GM21786 (cell line): ENCODE results near the gene TMPRSS5.
"Not testable (repeated sequence)": the region's sequence is repeated elsewhere in the genome, so short reads cannot be mapped to it uniquely, and the experiment has no call there.

Source experiments
- ATAC-seq: cut with Tn5 transposase; IDR thresholded peaks from one replicate; pipeline ENCODE4 v1.9.1; 2021; ENCODE audit not compliant: unreplicated experiment

TMPRSS5 gene

DNA sequence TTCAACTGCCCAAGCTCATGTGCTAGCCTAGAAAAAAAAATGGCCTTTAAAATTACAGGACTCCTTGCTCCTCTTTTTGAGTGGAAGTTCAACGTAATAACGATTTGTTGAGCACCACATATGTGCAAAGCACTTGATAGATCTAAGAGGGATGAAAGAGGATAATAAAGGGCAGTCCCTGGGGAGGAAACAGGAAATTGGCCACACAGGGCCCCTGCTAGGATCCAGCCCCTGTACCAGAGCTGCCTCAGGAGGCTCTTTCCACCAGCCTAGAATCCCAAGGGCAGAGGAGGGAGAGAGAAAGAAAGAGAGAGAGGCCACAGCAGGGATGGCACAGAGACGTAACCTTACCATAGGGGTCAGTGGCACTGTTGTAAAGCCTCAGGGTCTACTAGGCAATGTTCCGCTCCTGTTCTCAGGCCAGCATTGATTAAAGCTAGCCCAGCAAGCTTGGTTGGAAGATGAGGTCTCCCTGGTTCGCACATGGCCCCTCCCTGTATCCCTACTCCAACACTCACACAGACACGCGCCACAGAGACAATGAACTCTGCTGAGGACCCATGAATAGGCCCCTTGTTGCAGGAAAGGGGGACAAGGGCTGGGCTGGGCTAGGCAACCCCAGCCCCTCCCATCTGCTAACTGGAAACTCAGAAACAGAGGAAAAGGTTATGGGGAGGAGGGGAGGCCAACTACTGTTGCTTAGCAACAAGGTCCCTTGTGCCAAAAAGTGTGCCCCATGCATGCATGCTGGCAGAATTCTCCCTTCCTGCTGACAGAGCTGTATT, at the start of gene TMPRSS5:
Gene TMPRSS5, minus strand, starts transcription at position 438 of the 785 bp plus-strand sequence. Its CDS starts 84 bp downstream, at position 354.
- ATAC-seq = no peak

DNA sequence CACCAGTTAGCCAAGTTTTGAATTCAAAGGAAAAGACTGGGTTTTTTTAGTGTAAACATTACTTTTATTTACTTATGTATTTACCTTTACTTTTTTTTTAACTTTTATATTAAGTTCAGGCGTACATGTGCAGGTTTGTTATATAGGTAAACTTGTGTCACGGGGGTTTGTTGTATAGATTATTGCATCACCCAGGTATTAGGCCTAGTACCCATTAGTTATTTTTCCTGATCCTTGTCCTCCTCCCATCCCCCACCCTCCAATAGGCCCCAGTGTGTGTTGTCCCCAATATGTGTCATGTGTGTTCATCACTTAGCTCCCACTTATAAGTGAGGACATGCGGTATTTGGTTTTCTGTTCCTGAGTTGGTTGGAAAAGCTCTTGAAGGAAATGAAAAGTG, 46.8 kb upstream of the TMPRSS5 start:
- ATAC-seq = no peak

DNA sequence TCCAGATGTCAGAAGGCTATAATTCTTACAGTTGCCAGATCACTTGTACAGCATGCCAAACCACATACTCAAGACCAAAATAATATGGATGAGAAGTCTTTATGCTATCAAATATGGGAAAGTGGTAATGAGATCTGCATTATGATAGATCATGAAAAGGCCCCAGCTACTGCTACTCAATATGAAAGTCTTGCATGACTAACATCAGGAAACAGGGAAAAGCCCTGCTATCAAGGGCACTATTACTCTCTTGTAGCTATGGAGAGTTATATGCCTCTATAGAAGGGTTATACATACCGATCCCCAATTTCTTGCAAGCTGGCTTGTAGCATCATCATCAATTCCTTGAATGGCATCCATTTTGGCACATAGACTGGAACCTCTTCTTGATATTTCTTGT, 30.2 kb upstream of the TMPRSS5 start:
- ATAC-seq = no peak

DNA sequence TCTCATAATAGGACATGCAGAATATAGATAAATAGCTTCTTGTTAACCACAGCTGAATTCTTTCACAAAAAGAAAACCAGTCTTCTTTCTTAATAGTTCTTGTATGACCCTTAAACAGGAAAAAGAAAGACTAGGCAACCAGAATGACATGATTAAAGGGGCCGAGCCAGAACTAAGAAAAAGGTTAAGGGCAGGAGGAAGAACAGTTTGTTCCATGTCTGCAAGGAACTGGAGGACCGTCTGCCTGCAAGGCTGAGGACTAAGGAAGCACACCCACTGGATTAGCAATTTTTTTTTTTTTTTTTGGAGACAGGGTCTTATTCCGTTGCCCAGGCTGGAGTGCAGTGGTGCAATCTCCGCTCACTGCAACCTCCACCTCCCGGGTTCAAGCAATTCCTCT, 26.0 kb upstream of the TMPRSS5 start:
- ATAC-seq = no peak

DNA sequence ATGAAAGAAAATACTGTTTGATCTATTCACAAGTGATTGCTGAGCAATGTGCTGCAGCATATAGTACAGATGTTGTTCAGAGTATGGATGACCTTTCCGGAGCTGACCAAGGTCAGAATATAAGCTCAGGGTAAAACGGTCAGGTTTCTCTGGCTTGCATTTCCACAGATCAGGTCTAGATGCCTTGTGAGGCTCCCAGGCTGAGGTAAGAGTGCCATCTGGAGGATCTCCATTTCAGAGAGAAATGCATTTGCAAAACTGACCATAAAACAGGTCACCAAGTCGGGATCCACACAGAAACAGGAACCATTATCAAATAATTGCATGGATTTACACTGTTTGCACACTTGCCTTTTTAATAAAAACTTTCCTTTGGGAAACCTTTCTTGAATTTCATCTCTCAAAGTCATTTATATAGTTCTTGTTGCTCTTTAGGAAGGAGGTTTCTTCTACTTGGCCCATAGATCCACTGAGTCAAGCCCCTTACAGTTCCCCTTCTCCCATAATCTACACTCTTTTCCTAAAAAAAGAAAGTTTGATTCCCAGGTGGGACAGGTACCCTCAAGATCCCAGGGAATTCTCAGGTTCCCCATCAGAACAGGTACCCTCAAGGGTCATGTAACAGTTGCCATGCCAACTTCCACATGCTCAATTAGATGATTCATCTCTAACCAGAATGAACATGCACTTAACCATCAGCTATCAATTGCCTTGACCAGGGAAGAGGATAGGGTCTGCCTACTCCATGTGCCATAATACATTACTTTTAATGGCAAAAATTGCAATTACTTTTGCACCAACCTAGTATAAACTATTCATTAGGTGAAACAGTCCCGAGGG, 25.0 kb upstream of the TMPRSS5 start:
- no peak for ATAC-seq

DNA sequence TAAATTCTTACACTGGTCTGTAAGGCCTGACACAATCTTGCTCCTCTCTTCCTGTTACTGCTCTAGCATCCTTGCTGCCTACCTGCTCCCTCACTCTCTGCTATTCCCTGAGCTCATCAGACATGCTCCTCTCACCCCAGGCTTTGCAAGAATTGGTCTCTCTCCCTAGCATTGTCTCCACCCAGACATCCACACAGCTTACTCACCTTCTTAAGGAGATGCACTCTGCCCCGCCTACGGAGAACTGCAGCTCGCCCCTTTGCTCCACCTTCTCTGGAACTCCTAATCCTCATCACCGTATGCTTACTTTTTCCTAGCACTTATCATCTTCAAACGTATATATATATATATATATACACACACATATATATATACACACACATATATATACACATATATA, 23.3 kb upstream of the TMPRSS5 start:
- ATAC-seq = no peak

DNA sequence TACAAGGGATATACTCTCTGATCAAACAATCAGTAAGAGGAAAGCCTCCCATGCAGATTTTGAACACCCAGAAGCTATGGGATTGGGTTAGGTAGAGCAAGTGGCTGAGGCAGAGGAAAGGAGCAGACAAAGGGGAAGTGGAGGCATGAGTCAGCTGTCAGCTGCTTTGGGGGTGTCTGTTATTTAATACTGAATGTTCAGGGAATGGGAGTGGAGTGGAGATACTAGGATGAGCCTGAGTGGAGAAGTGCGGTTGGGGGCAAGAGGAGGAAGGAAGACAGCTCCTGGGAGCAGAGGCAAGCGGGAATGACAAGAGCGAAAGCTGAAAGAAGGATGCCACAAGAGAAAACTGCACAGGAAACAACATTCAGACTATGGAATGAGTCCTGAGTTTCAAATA, 22.7 kb upstream of the TMPRSS5 start:
- no peak for ATAC-seq

DNA sequence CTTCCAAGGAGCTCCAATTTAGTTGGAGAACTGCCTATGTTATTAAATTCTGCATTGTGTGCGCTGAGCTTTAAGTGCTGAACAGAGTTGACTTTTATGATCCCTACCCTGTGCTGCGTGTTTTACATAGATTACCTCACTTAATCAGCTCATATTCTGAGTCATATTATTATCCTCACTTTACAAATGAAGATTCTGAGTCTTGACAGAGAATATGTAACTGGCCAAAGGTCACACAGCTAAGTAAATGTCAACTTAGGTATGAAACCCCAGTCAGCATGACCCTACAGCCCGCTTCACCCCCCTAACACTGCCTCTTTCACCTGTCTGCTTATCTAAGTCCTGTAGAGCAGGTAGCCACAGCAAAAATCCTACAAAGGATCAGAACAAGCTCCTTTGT, 19.8 kb upstream of the TMPRSS5 start:
- no peak for ATAC-seq

DNA sequence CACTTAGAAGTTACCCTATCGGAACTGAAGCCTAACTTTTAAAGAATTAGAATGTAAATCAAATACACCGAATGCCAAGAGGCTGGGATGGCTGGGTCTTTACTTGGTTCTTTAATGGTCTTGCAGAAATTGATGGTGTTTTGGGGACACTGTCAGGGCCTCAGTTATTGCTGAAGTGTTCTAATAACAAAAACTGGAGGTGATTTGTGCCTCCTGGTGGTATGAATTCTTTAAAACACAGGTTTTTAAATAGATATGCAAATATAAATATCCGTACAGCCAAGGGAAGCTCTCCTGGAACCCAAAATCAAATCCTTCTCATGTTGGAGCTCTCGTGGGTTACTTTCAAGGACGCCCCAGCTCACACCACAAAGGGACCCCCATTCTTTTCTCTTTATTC, 19.3 kb upstream of the TMPRSS5 start:
- ATAC-seq = no peak

DNA sequence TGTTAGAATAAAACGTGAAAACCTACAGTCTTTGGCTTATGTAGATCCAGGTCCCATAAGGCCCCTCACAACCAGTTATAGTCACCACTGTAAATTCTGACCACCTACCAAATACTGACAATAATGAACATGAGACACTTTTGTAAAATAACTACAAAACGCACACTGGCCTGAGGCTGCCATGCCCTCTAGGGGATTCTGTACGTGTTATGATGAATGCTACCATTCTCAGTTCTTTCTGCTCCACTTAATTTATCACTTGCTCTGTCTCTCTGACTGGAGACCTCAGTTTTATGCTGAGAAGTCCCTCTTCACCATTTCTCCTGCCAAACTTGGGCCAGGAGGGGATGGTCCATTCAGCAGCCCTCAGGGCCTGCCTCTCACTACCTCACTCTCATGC, 18.7 kb upstream of the TMPRSS5 start:
- ATAC-seq = no peak

DNA sequence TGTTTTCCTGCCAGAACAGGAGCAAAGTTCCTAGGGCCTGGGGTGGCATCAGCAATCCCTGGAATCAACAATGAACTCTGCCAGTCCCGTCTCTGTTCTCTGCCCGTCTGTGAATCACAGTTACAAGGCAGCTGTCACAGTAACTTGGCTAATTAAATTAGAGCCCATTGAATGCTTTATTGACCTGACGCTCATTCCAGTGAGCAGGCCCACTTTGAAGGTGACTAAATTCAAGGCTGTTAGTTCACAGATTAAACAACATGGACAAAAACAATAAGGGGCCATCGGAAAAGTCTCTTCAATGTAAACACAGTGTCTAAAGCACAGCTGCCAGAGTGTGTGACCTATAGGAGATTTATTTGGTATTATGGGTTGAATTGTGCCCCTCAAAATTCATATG, 17.7 kb upstream of the TMPRSS5 start:
- no peak for ATAC-seq

DNA sequence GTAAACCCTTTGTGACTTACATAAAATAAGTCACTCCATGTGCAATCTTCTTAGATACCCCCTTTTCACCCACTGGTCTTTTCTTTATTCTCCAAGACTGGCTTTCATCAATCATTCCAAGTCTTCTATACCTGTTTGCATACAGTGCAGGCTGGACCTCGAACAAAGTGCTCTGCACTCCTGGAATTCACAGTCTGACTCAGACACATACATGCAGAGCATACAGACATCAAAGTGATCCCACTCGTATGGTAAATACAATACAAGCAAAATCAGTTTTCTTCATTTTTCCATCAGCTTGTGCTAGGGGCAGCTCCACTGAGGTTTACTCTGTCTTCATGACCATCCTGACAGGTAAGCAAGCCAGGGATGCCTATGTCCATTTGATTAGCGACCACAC, 16.8 kb upstream of the TMPRSS5 start:
- ATAC-seq = no peak

DNA sequence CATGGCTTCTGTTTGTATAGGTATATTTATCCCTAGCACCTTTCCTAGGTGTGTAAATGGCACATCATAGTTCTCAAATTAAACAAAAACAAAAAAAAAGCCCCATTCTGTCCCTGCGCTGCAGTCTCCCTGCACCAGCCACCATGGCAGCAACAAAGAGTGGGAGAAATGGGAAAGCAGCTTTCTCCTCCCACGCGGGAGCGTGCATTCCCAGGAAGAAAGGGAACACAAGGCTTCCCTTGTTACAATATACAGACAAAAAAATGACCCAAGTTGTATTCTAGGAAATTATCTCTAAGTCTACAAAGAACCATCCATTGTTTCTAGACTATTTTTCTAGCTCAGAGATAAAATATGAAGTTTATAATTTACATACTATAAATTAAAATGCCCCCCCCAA, 16.1 kb upstream of the TMPRSS5 start:
- no peak for ATAC-seq

DNA sequence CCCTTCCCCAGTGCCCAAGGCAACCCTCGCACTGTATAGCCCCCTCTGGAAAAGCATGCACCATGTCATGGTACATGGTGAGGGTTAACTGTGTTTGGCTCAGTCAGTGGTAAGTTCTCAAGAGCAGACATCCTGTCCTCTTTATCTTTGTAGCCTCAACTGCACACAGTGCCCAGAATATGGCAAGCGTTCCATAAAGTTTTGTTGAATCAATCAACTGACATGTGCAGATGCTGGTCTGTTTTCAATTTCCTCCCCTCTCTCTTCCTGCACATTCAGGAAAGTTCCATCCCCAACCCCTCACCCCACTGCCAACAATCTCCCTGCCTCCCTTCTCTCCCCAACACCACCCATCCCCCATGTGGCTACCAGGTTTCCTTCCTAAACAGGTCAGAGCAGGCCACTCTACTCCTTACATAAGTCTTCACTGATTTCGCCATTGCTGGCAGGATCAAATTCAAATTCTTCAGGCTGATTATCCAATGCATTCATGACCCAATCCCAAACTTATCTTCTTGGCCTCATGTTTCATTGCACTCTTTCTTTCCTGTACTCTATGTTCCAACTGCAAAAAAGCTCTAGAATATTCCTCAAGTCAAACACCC, 15.5 kb upstream of the TMPRSS5 start:
- no peak for ATAC-seq

DNA sequence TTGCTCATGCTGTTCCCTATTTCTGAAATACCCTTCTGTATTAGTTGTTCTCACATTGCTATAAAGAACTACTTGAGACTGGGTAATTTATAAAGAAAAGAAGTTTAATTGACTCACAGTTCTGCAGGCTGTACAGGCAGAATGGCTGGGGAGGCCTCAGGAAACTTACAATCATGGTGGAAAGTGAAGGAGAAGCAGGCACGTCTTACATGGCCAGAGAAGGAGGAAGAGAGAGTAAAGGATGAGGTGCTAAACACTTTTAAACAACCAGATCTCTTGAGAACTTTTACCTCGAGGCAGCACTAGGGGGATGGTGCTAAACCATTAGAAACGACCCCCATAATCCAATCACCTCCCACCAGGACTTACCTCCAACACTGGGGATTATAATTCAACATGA, 14.4 kb upstream of the TMPRSS5 start:
- ATAC-seq = not testable (repeated sequence)

DNA sequence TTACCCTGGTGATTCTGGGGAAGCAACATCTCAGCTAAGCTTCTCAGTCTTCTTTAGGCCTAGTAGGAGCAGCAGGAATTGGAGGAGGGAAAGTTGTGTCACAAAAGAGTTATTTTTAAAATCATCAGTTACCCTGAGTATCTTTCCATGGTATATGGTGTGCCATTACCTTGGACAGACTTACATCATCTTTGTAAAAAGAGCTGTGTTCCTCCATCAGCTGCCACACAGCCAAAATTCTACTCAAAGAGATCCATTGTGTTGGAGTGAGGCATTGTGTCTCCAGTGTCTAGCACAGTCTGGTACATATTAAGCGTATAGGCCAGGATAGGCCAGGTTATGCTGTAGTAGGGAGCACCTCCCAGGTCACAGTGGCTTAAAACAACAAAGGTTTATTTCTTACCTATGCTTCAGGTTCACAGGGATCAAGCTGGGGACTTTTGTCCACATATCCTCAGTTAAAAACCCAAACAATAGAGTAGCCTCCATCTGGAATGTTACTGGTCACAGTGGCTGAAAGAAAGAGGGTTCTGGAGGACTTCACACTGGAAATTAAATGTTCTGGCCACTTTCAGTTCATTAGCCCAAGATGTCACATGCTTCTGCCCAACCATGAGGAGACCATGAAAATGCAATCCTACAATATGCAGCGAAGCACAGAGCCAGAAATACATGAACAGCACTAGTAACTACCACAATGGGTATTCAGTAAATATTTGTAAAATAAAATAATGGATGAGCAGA, 9.9 kb upstream of the TMPRSS5 start:
- no peak for ATAC-seq

DNA sequence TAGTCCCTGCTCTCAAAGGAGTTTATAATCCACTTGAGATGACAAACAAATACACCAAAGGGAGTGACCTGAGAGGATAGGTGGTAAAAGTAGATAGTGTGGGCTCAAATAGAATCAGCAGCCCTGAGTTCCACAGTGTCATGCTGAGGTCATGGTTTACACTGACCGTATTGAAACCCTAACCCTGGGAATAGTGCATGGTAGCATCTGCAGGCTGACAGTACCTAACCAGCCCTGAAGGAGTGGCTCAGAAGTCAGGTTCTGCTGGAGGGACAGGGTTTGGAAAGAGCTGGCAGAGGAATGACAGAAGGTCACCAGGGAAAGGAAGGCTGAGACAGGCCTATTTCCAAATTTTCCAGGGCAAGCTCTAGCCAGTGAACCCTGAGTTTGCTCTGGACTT, 9.2 kb upstream of the TMPRSS5 start:
- ATAC-seq = no peak

DNA sequence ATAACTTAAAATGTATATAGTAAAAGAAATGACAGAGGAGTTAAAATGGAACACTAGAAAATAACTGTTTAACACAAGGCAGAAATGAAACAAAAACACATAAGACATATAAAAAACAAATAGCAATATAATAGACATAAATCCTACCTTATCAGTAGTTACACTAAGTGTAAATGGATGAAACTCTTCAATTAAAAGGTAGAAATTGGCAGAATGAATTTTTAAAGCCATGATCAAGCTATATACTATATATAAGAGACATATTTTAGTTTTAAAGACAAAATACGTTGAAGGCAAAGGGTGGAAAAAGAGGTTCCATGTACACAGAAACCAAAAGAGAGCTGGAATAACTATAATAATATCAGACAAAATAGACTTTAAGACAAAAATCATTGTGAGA, 4.9 kb upstream of the TMPRSS5 start:
- ATAC-seq = no peak

DNA sequence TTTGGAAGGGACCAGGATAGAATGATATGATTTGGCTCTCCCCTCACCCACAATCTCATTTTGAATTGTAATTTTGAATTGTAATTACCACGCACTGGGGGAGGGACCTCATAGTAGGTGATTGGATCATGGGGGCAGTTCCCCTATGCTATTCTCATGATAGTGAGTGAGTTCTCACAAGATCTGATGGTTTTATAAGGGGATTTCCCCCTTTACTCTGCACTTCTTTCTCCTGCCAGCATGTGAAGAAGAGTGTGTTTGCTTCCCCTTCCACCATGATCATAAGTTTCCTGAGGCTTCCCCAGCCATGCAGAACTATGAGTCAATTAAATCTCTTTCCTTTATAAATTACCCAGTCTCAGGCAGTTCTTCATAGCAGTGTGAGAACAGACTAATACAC, 2.6 kb downstream of the TMPRSS5 start:
- ATAC-seq = not testable (repeated sequence)

DNA sequence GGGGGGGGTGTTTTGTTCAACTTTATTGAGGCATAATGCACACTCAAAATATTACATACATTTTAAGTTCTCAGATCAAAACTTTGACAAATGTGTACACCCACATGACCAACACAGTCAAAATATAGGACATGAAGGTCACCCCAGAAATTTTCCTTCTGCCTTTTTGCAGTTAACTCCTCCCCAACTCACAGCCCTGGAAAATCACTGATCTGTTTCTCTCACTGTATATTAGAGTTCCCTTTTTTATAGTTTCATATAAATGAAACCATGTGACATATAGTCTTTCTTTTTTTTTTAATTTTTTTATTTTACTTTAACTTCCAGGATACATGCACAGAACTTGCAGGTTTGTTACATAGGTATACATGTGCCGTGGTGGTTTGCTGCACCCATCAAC, 4.6 kb downstream of the TMPRSS5 start:
- ATAC-seq = no peak

DNA sequence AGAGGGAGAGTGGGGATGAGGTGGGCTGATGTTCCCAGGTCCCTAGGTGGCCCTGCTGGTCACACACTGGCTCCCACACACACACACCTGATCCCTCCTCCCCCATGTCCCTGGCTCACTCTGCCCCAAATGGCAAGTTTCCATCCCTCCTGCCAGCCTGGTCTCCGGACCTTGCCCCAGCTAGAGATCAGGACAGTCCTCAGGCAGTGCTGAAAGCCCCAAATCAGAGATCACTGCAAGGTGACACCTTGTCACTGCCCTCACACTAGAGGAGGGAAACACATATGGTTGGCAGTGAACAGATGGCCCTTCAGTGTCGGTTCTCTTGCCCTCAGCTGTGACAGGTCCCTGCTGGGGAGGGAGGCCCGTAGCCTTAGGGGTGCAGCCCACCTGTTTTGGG, 7.6 kb downstream of the TMPRSS5 start:
- no peak for ATAC-seq
